A549 (cell line): ENCODE measurements around the gene FGD4. TPM values are rescaled to one million over a fixed set of nuclear protein-coding genes. Genes with fewer than 3 reads are reported as not detected.

Experiments used
- ATAC-seq, 2 experiments: fragments of 200-7000 bp in 1 of 2; fragments of >200 bp in 1 of 2; cut with Nextera tagmentation in 1 of 2; cut with Tn5 transposase in 1 of 2; 3 replicates each; pipeline versions ENCODE4 v1.8.0 to v1.9.1; 2018 to 2020; ENCODE audit warnings: mild to moderate bottlenecking in 1 of 2, moderate library complexity in 1 of 2
- CTCF ChIA-PET: fragments of 300-600 bp; sonication (Branson Sonifier 250); formaldehyde crosslinking; extraction: SDS; loops from one replicate; lab custom pipeline; 2021; ENCODE audit warnings: antibody characterized with exemption, inconsistent platforms; lab: Yijun Ruan, JAX
- POLR2A ChIA-PET: fragments of 350-600 bp; formaldehyde crosslinking; extraction: SDS; loops from one replicate; lab custom pipeline; 2021; ENCODE audit warnings: antibody characterized with exemption, inconsistent platforms; lab: Yijun Ruan, JAX
- DNase-seq, 2 experiments: peaks; one replicate each; pipeline versions ENCODE4 v3.0.0 to v3.0.0-alpha.2; 2011 to 2016; ENCODE audit warnings: low read depth in 1 of 2, low spot score in 1 of 2
- FAIRE-seq: peaks from 2 replicates; lab custom pipeline; 2011; peaks lifted over from hg19 to GRCh38; lab: Jason Lieb, UNC
- H3K27ac ChIP-seq, 2 experiments: fragments of >200 bp; sonication (Bioruptor Twin); formaldehyde crosslinking; 3 replicates each; pipeline ENCODE4 v1.5.1; 2016 to 2017
- H3K4me1 ChIP-seq: fragments of >200 bp; sonication (Bioruptor Twin); formaldehyde crosslinking; 3 replicates; pipeline ENCODE4 v1.6.1; 2016
- H3K4me2 ChIP-seq: fragments of >200 bp; sonication (Bioruptor Twin); formaldehyde crosslinking; 3 replicates; pipeline ENCODE4 v1.6.1; 2016
- H3K4me3 ChIP-seq: fragments of >200 bp; sonication (Bioruptor Twin); formaldehyde crosslinking; 3 replicates; pipeline ENCODE4 v1.5.1; 2016
- H3K9me3 ChIP-seq: fragments of >200 bp; sonication (Bioruptor Twin); formaldehyde crosslinking; 3 replicates; pipeline ENCODE4 v1.6.1; 2016
- ATOH8 ChIP-seq: fragments of 250-450 bp; sonication (Bioruptor Pico); IDR thresholded peaks from 2 replicates; pipeline ENCODE4 v1.5.0; 2020; ENCODE audit warnings: low read depth, mild to moderate bottlenecking, moderate library complexity
- BHLHE40 ChIP-seq: IDR thresholded peaks from 2 replicates; pipeline ENCODE4 v1.6.1; 2012; ENCODE audit warnings: low read depth, low read length, inconsistent platforms
- CBX2 ChIP-seq: fragments of 200-600 bp; sonication (generic); IDR thresholded peaks from 2 replicates; pipeline ENCODE4 v1.6.1; 2016; ENCODE audit warnings: low read depth, mild to moderate bottlenecking, borderline replicate concordance
- CHD2 ChIP-seq: fragments of 150-350 bp; IDR thresholded peaks from 2 replicates; pipeline ENCODE4 v1.6.1; 2014; ENCODE audit warnings: low read length; ENCODE audit not compliant: partially characterized antibody
- CTCF ChIP-seq: fragments of >200 bp; sonication (Bioruptor Twin); formaldehyde crosslinking; IDR thresholded peaks from 3 replicates; pipeline ENCODE4 v1.5.1; 2016
- EHMT2 ChIP-seq: fragments of 200-600 bp; sonication (generic); IDR thresholded peaks from 2 replicates; pipeline ENCODE4 v1.6.1; 2016; ENCODE audit warnings: antibody characterized with exemption, low read depth, mild to moderate bottlenecking, moderate library complexity
- ELK1 ChIP-seq: fragments of 150-350 bp; IDR thresholded peaks from 2 replicates; pipeline ENCODE4 v1.6.1; 2014; ENCODE audit warnings: low read depth, mild to moderate bottlenecking, low read length
- EP300 ChIP-seq, 2 experiments: fragments of >200 bp; sonication (Bioruptor Twin); formaldehyde crosslinking; IDR thresholded peaks; 2 replicates in 1 of 2; 3 replicates in 1 of 2; pipeline ENCODE4 v1.6.1; 2016 to 2017
- ESRRA ChIP-seq: fragments of 150-350 bp; IDR thresholded peaks from 2 replicates; pipeline ENCODE4 v1.6.1; 2014; ENCODE audit warnings: mild to moderate bottlenecking, low read length, borderline replicate concordance
- FOSB ChIP-seq: fragments of 250-450 bp; sonication (Bioruptor Pico); IDR thresholded peaks from 2 replicates; pipeline ENCODE4 v1.5.0; 2020; ENCODE audit warnings: mild to moderate bottlenecking, moderate library complexity
- HDAC2 ChIP-seq: fragments of 200-600 bp; sonication (generic); IDR thresholded peaks from 2 replicates; pipeline ENCODE4 v1.6.1; 2016
- HMGXB4 ChIP-seq: fragments of 250-450 bp; sonication (Bioruptor Pico); IDR thresholded peaks from 2 replicates; pipeline ENCODE4 v1.5.0; 2021; ENCODE audit warnings: mild to moderate bottlenecking, moderate library complexity, borderline replicate concordance
- HOXA7 ChIP-seq: fragments of 250-450 bp; sonication (Bioruptor Pico); IDR thresholded peaks from 2 replicates; pipeline ENCODE4 v1.5.0; 2020; ENCODE audit warnings: mild to moderate bottlenecking, moderate library complexity
- HOXB13 ChIP-seq: fragments of 250-450 bp; sonication (Bioruptor Pico); IDR thresholded peaks from 2 replicates; pipeline ENCODE4 v1.5.0; 2020; ENCODE audit warnings: low read depth, mild to moderate bottlenecking, moderate library complexity
- PHF8 ChIP-seq: fragments of 200-600 bp; sonication (generic); IDR thresholded peaks from 2 replicates; pipeline ENCODE4 v1.6.1; 2016; ENCODE audit warnings: low read depth, mild to moderate bottlenecking, antibody characterized with exemption, moderate library complexity, borderline replicate concordance
- POLR2A ChIP-seq: IDR thresholded peaks from 2 replicates; pipeline ENCODE4 v1.6.1; 2012; ENCODE audit warnings: mild to moderate bottlenecking, low read length
- RAD21 ChIP-seq, 2 experiments: fragments of >200 bp in 1 of 2; sonication (Bioruptor Twin) in 1 of 2; formaldehyde crosslinking in 1 of 2; IDR thresholded peaks in 1 of 2; conservative IDR thresholded peaks in 1 of 2; 2 replicates in 1 of 2; 3 replicates in 1 of 2; pipeline ENCODE4 v1.6.1; 2012 to 2018; ENCODE audit warnings: inconsistent platforms in 1 of 2
- RFX5 ChIP-seq: fragments of 450-650 bp; IDR thresholded peaks from 2 replicates; pipeline ENCODE4 v1.7.1; 2014; ENCODE audit warnings: antibody characterized with exemption, mild to moderate bottlenecking, moderate library complexity
- SMC3 ChIP-seq: fragments of >200 bp; sonication (Bioruptor Twin); formaldehyde crosslinking; IDR thresholded peaks from 3 replicates; pipeline ENCODE4 v1.6.1; 2018; ENCODE audit warnings: inconsistent platforms
- TP53 ChIP-seq: fragments of 250-450 bp; sonication (Bioruptor Pico); IDR thresholded peaks from 2 replicates; pipeline ENCODE4 v1.5.0; 2021; ENCODE audit warnings: mild to moderate bottlenecking, moderate library complexity
- USF2 ChIP-seq: fragments of 450-650 bp; IDR thresholded peaks from 2 replicates; pipeline ENCODE4 v1.6.1; 2014; ENCODE audit warnings: antibody characterized with exemption
- ZC3H11A ChIP-seq: fragments of 450-650 bp; IDR thresholded peaks from 2 replicates; pipeline ENCODE4 v1.6.1; 2014; ENCODE audit warnings: antibody characterized with exemption, mild to moderate bottlenecking
- ZFP36 ChIP-seq: fragments of 450-650 bp; IDR thresholded peaks from 2 replicates; pipeline ENCODE4 v1.6.1; 2014; ENCODE audit warnings: borderline replicate concordance; ENCODE audit not compliant: partially characterized antibody
- WGBS: methylation state at CpG from one replicate; pipeline ENCODE4 v1.1.6; 2017; ENCODE audit errors: missing lambda C conversion rate; 5-methylcytosine and 5-hydroxymethylcytosine counted together
- polyA plus RNA-seq, 4 experiments: library from polyadenylated mRNA; depleted of rRNA in 3 of 4; stranded (reverse); fragments of >200 nt; fragmentation: RNase III in 1 of 4; extraction: RNeasy Plus Mini Kit Qiagen cat#74134 plus additional on column Dnase treatment in 1 of 4; gene quantifications; 2 replicates in 3 of 4; 3 replicates in 1 of 4; pipeline ENCODE4 v1.2.3, GENCODE V29; 2011 to 2017

The FGD4 gene
- polyA plus RNA-seq, 2 of the 4 experiments (the other 2 are of a cell fraction) = 2.2 to 6.0 TPM

GRCh38 chr12:32651956-32652210 lies 252.5 kb downstream of the FGD4 start:
- CTCF ChIA-PET = interaction anchor here (1.1 kb wide), 1 partner anchor 286 kb away, joined by 3 read pairs; no protein-coding TSS in a partner anchor
- H3K27ac ChIP-seq = no peak overlapping the region
- no peak for ATAC-seq
- H3K4me3 ChIP-seq = no peak overlapping the region
- POLR2A ChIA-PET = no interaction called here
- no peaks in the 10 kb centered on the region for H3K4me1 ChIP-seq
- no peak for TF ChIP-seq HOXB13 (CRISPR knock-in tag)
- TF ChIP-seq ESRRA = no peak
- TF ChIP-seq EP300 (IDR thresholded peaks at IDR 0.05) = no peak
- no peak for TF ChIP-seq CHD2
- TF ChIP-seq BHLHE40 = no peak
- TF ChIP-seq CBX2 = no peak
- TF ChIP-seq CTCF = no peak
- TF ChIP-seq HOXA7 (CRISPR knock-in tag) = no peak
- TF ChIP-seq RAD21 (conservative IDR thresholded peaks at IDR 0.05 in 1 of 2, IDR thresholded peaks at IDR 0.05 in 1 of 2) = no peak
- TF ChIP-seq HMGXB4 (CRISPR knock-in tag) = no peak
- no peak for TF ChIP-seq POLR2A
- TF ChIP-seq, all 56 proteins: peak for 0
- no peak overlapping the region for H3K4me2 ChIP-seq
- DNase-seq (no peak), FAIRE-seq (no peak)
- WGBS = 89% methylated on average over 4 of the region's 4 CpGs
- H3K9me3 ChIP-seq = no peaks in the 10 kb centered on the region

- 41% methylated on average over 6 of the region's 6 CpGs for WGBS
- peak in 1 of 2 experiments; percentile 23; a peak in 1 of 6 replicates for ATAC-seq
- CTCF ChIA-PET = interaction anchor here (1.0 to 2.4 kb wide), 6 partner anchors 12 to 294 kb away, joined by 3 to 14 read pairs (median 4); partner anchors contain the start of gene YARS2
These were observed 260.6 kb downstream of the FGD4 start for GRCh38 chr12:32659908-32660440.

GRCh38 chr12:32661706-32662105 lies 262.3 kb downstream of the FGD4 start:
- Histone ChIP-seq H3K4me1 (peaks cover 3% of the 10 kb centered on the region; the same call in 2 of the 3 replicates), H3K9me3 (no peaks in the 10 kb centered on the region), H3K4me2 (no peak overlapping the region), H3K27ac (no peak overlapping the region), H3K4me3 (no peak overlapping the region)
- FAIRE-seq (no peak), ATAC-seq (no peak), DNase-seq (no peak)
- WGBS = 79% methylated on average over 7 of the region's 7 CpGs
- ChIA-PET CTCF (interaction anchor here (1.1 to 2.4 kb wide), 3 partner anchors 10 to 296 kb away, joined by 3 to 14 read pairs (median 9); no protein-coding TSS in a partner anchor), POLR2A (no interaction called here)
- TF ChIP-seq PHF8 = no peak
- no peak for TF ChIP-seq EHMT2
- no peak for TF ChIP-seq ZC3H11A
- TF ChIP-seq ELK1 = no peak
- TF ChIP-seq TP53 (CRISPR knock-in tag) = no peak
- no peak for TF ChIP-seq USF2
- TF ChIP-seq SMC3 = no peak
- TF ChIP-seq ATOH8 (CRISPR knock-in tag) = no peak
- TF ChIP-seq HDAC2 = no peak
- no peak for TF ChIP-seq ZFP36
- no peak for TF ChIP-seq ESRRA
- TF ChIP-seq RFX5 = no peak

More at GRCh38 chr12:32659908-32660440, 260.6 kb downstream of the FGD4 start:
- no peak for FAIRE-seq
- H3K4me1 ChIP-seq = peaks cover 3% of the 10 kb centered on the region; the same call in 2 of the 3 replicates
- no peak for TF ChIP-seq FOSB
- POLR2A ChIA-PET = no interaction called here
- no peak overlapping the region for H3K27ac ChIP-seq
- DNase-seq = no peak
- no peaks in the 10 kb centered on the region for H3K9me3 ChIP-seq
- no peak overlapping the region for H3K4me2 ChIP-seq
- no peak overlapping the region for H3K4me3 ChIP-seq
